PC-3 (cell line): ENCODE data around the gene LHFPL2. TPM values are rescaled to one million over a fixed set of nuclear protein-coding genes. Genes with fewer than 3 reads are reported as not detected.

ENCODE experiments used
- ATAC-seq: fragments of 200-7000 bp; cut with Tn5 transposase; 2 replicates; pipeline ENCODE4 v1.9.1; 2020; ENCODE audit warnings: mild to moderate bottlenecking, moderate library complexity
- BruUV-seq: library from RNA; stranded (reverse); fragments of 400-500 nt; replicated peaks from 2 replicates; lab custom pipeline; 2021; lab: Mats Ljungman, UMichigan
- CTCF ChIA-PET: fragments of 300-600 bp; sonication (Branson Sonifier 250); formaldehyde crosslinking; loops from one replicate; lab custom pipeline; 2022; ENCODE audit warnings: antibody characterized with exemption; lab: Charles Lee
- POLR2A ChIA-PET: fragments of 300-600 bp; sonication (Branson Sonifier 250); formaldehyde crosslinking; loops from one replicate; lab custom pipeline; 2022; ENCODE audit warnings: antibody characterized with exemption; ENCODE audit not compliant: unreplicated experiment; lab: Charles Lee
- DNase-seq: peaks from one replicate; pipeline ENCODE4 v3.0.0-alpha.2; 2015
- H2AFZ ChIP-seq: fragments of 300-600 bp; sonication (generic); 2 replicates; pipeline ENCODE4 v1.6.0; 2016; ENCODE audit warnings: antibody characterized with exemption, low read length
- H3F3A ChIP-seq: fragments of 300-600 bp; sonication (generic); one replicate; pipeline ENCODE4 v1.6.0; 2017; ENCODE audit warnings: antibody characterized with exemption, low read length, control low read depth, mild to moderate bottlenecking; ENCODE audit not compliant: unreplicated experiment
- H3K27ac ChIP-seq: fragments of 300-600 bp; sonication (generic); 2 replicates; pipeline ENCODE4 v1.5.1; 2016; ENCODE audit warnings: mild to moderate bottlenecking, low read length
- H3K27me3 ChIP-seq: fragments of 300-600 bp; sonication (generic); 2 replicates; pipeline ENCODE4 v1.6.1; 2016; ENCODE audit warnings: low read length, mixed read lengths
- H3K36me3 ChIP-seq: fragments of 300-600 bp; sonication (generic); 2 replicates; pipeline ENCODE4 v1.6.1; 2016; ENCODE audit warnings: low read depth, mixed run types, low read length, mixed read lengths
- H3K4me1 ChIP-seq: fragments of 300-600 bp; sonication (generic); 2 replicates; pipeline ENCODE4 v1.5.1; 2016; ENCODE audit warnings: low read length; ENCODE audit not compliant: insufficient read depth
- H3K4me2 ChIP-seq: fragments of 300-600 bp; sonication (generic); 2 replicates; pipeline ENCODE4 v1.6.0; 2016; ENCODE audit warnings: low read length
- H3K4me3 ChIP-seq: fragments of 300-600 bp; sonication (generic); 2 replicates; pipeline ENCODE4 v1.5.1; 2016; ENCODE audit warnings: mild to moderate bottlenecking, low read length, mixed read lengths
- H3K79me2 ChIP-seq: fragments of 300-600 bp; sonication (generic); 2 replicates; pipeline ENCODE4 v1.6.1; 2017; ENCODE audit warnings: low read length, mixed read lengths
- H3K9ac ChIP-seq: fragments of 300-600 bp; sonication (generic); 2 replicates; pipeline ENCODE4 v1.6.0; 2016; ENCODE audit warnings: mild to moderate bottlenecking, low read length
- H3K9me2 ChIP-seq: fragments of 300-600 bp; sonication (generic); replicated peaks from 2 replicates; pipeline ENCODE4 v1.6.1; 2016; ENCODE audit warnings: mixed run types, low read length, mixed read lengths
- H3K9me3 ChIP-seq: fragments of 300-600 bp; sonication (generic); 2 replicates; pipeline ENCODE4 v1.6.1; 2016; ENCODE audit warnings: low read length, mixed read lengths
- H4K20me1 ChIP-seq: fragments of 300-600 bp; sonication (generic); 2 replicates; pipeline ENCODE4 v1.6.1; 2016; ENCODE audit warnings: low read length, mixed read lengths
- EZH2 ChIP-seq: fragments of 300-600 bp; sonication (generic); IDR thresholded peaks from one replicate; pipeline ENCODE4 v1.6.1; 2017; ENCODE audit warnings: antibody characterized with exemption, mild to moderate bottlenecking, low read length; ENCODE audit not compliant: unreplicated experiment
- EZH2phosphoT487 ChIP-seq: fragments of 300-600 bp; sonication (generic); IDR thresholded peaks from 2 replicates; pipeline ENCODE4 v1.6.1; 2018; ENCODE audit warnings: mild to moderate bottlenecking, antibody characterized with exemption, low read length, borderline replicate concordance
- intact Hi-C: fragments of 100-400 bp; cut with micrococcal nuclease; formaldehyde crosslinking; loops from 2 replicates; pipeline ENCODE4 v1.9.0; 2023
- total RNA-seq: library from RNA; depleted of rRNA; stranded (reverse); fragments of >200 nt; gene quantifications from 2 replicates; pipeline ENCODE4 v1.2.3, GENCODE V29; 2014
- TF ChIP-seq, protein P1 (sequence below): fragments of 300-600 bp; sonication (generic); conservative IDR thresholded peaks from 2 replicates; pipeline ENCODE4 v1.5.1; 2017; ENCODE audit warnings: antibody characterized with exemption, low read depth, mild to moderate bottlenecking, low read length

The LHFPL2 gene
- total RNA-seq, 1 experiment from 2014 or later, result 21.7 TPM

DNA sequence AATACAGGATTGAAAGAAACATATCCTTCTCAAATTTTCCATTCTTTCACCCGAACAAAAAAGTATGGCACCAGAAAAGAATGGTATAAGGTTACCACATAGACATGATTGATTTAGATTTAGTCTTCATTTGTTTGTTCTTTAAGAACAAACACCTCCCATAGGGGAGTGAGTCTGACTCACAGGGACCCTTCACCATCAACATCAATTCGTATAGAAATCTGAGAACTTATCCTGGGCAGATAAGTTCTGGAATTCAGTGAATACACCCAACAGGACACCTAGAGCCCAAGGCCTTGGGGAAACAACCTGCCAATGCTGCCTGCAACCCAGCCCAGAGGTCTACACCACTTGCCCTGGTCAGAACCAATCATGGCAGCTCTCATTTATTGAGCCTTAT is 46.2 kb downstream of the LHFPL2 start:
- Histone ChIP-seq H3K4me3 (no peak overlapping the region), H3F3A (no peaks in the 10 kb centered on the region), H4K20me1 (no peaks in the 10 kb centered on the region), H3K9ac (peak overlapping the region; percentile 50; the same call in 1 of the 2 replicates), H3K27me3 (no peaks in the 10 kb centered on the region), H3K4me2 (peak overlapping the region; percentile 23), H3K36me3 (peaks cover 5% of the 10 kb centered on the region; the same call in 1 of the 2 replicates), H3K9me3 (no peaks in the 10 kb centered on the region), H3K9me2 (no peaks in the 10 kb centered on the region), H3K79me2 (peaks cover 43% of the 10 kb centered on the region), H3K4me1 (peaks cover 66% of the 10 kb centered on the region), H3K27ac (peak overlapping the region; percentile 86), H2AFZ (no peak overlapping the region)
- no TSS peak for BruUV-seq
- intact Hi-C loops, result no loop called here
- ATAC-seq, result peak; percentile 20; the same call in 1 of the 2 replicates
- no peak for TF ChIP-seq EZH2phosphoT487
- TF ChIP-seq, protein P1, sequence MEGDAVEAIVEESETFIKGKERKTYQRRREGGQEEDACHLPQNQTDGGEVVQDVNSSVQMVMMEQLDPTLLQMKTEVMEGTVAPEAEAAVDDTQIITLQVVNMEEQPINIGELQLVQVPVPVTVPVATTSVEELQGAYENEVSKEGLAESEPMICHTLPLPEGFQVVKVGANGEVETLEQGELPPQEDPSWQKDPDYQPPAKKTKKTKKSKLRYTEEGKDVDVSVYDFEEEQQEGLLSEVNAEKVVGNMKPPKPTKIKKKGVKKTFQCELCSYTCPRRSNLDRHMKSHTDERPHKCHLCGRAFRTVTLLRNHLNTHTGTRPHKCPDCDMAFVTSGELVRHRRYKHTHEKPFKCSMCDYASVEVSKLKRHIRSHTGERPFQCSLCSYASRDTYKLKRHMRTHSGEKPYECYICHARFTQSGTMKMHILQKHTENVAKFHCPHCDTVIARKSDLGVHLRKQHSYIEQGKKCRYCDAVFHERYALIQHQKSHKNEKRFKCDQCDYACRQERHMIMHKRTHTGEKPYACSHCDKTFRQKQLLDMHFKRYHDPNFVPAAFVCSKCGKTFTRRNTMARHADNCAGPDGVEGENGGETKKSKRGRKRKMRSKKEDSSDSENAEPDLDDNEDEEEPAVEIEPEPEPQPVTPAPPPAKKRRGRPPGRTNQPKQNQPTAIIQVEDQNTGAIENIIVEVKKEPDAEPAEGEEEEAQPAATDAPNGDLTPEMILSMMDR, result no peak
- no peak for TF ChIP-seq EZH2
- ChIA-PET CTCF (no interaction called here), POLR2A (no interaction called here)
- DNase-seq, result peak; percentile 41

DNA sequence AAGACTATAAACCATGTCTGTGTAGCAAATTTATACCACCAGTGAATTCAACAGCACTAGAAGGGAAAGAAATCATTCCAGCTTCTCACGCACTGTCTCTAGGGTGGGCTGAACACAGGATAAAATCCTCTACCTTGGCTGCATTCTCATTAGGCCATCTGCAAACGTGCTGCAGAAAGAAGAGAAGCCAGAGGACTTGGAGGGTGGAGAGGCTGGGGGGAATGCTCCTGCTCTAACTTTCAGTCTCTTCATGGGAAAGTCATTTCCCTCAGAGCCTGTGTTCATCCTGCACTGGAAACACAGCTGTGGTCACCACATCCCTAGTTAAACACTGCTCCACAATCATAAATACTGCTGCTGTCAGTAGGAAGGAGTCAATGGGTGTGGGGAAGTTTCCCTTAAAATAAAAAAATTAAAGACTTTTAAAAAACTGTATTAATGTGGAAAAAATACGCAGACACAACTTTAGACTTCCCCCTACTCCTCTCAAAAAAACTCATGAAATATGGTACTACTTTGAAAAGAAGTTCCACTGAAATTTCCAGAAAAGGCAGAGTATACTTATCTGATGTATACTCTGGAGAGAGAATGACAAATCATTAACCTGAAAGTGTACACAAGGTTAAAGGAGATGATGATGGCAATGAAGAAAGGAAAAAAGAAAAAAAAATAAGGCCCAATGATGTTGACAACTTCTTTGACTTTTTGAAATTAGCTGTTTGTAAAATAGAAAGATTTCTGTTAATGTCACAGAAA is 46.8 kb downstream of the LHFPL2 start:
- TF ChIP-seq, protein P1, result no peak
- TF ChIP-seq EZH2phosphoT487 (no peak), EZH2 (no peak)
- Histone ChIP-seq H4K20me1 (no peaks in the 10 kb centered on the region), H3K27ac (peak overlapping the region; percentile 86), H3K9ac (peak overlapping the region; percentile 50), H3K27me3 (no peaks in the 10 kb centered on the region), H3K79me2 (peaks cover 48% of the 10 kb centered on the region), H2AFZ (no peak overlapping the region), H3K4me3 (no peak overlapping the region), H3K36me3 (peaks cover 5% of the 10 kb centered on the region; the same call in 1 of the 2 replicates), H3K9me3 (no peaks in the 10 kb centered on the region), H3K4me1 (peaks cover 73% of the 10 kb centered on the region), H3F3A (no peaks in the 10 kb centered on the region), H3K9me2 (no peaks in the 10 kb centered on the region), H3K4me2 (peak overlapping the region; percentile 23)
- ATAC-seq, result peak; percentile 48
- peak; percentile 34 for DNase-seq
- no TSS peak for BruUV-seq
- ChIA-PET POLR2A (interaction anchor here (0.5 kb wide), 1 partner anchor 13 kb away, joined by 6 read pairs; no protein-coding TSS in a partner anchor), CTCF (no interaction called here)
- intact Hi-C loops, result no loop called here
